Measurements from ENCODE around the gene SCN5A.
A peak's percentile ranks its signal among the peaks of the same experiment; 100 is the strongest.

SCN5A gene

GRCh38 chr3:38636881-38637280 is 12.6 kb downstream of the SCN5A start:
- H3K4me1 ChIP-seq (ENCODE audit: control insufficient read depth, insufficient read depth, low read length) = peaks cover 15% of the 10 kb centered on the region
- no peak overlapping the region for H3K9ac ChIP-seq (ENCODE audit: low read depth, low read length)
- no peaks in the 10 kb centered on the region for H3K27me3 ChIP-seq (ENCODE audit: control insufficient read depth, insufficient read depth, low read length)

GRCh38 chr3:38636464-38636863 is 13.0 kb downstream of the SCN5A start:
- no peak overlapping the region for H3K4me3 ChIP-seq (ENCODE audit: low read length)
- peaks cover 15% of the 10 kb centered on the region for H3K4me1 ChIP-seq (ENCODE audit: control insufficient read depth, insufficient read depth, low read length)
- H3K9me3 ChIP-seq (replicated peaks; ENCODE audit: low read length) = no peaks in the 10 kb centered on the region
- H3K4me2 ChIP-seq (ENCODE audit: low read length) = no peak overlapping the region
- H3K36me3 ChIP-seq (ENCODE audit: insufficient read depth, low read length) = no peaks in the 10 kb centered on the region
- no peak overlapping the region for H3K9ac ChIP-seq (ENCODE audit: low read depth, low read length)
- no peaks in the 10 kb centered on the region for H3K27me3 ChIP-seq (ENCODE audit: control insufficient read depth, insufficient read depth, low read length)

More at GRCh38 chr3:38636881-38637280, 12.6 kb downstream of the SCN5A start:
- H3K9me3 ChIP-seq (replicated peaks; ENCODE audit: low read length) = no peaks in the 10 kb centered on the region
- H3K4me2 ChIP-seq (ENCODE audit: low read length) = no peak overlapping the region
- no peaks in the 10 kb centered on the region for H3K36me3 ChIP-seq (ENCODE audit: insufficient read depth, low read length)
- no peak overlapping the region for H3K4me3 ChIP-seq (ENCODE audit: low read length)

- peaks cover 15% of the 10 kb centered on the region for H3K4me1 ChIP-seq (ENCODE audit: control insufficient read depth, insufficient read depth, low read length)
- H3K9me3 ChIP-seq (replicated peaks; ENCODE audit: low read length) = no peaks in the 10 kb centered on the region
- peak overlapping the region; percentile 16 for H3K9ac ChIP-seq (ENCODE audit: low read depth, low read length)
- H3K27me3 ChIP-seq (ENCODE audit: control insufficient read depth, insufficient read depth, low read length) = no peaks in the 10 kb centered on the region
- H3K36me3 ChIP-seq (ENCODE audit: insufficient read depth, low read length) = no peaks in the 10 kb centered on the region
- H3K4me2 ChIP-seq (ENCODE audit: low read length) = peak overlapping the region; percentile 25
- H3K4me3 ChIP-seq (ENCODE audit: low read length) = no peak overlapping the region
Measured at GRCh38 chr3:38634111-38634510, 15.4 kb downstream of the SCN5A start.

GRCh38 chr3:38632989-38633388 is 16.5 kb downstream of the SCN5A start:
- Histone ChIP-seq H3K9me3 (replicated peaks; ENCODE audit: low read length) (no peaks in the 10 kb centered on the region), H3K4me3 (ENCODE audit: low read length) (no peak overlapping the region), H3K4me2 (ENCODE audit: low read length) (no peak overlapping the region), H3K27me3 (ENCODE audit: control insufficient read depth, insufficient read depth, low read length) (no peaks in the 10 kb centered on the region), H3K36me3 (ENCODE audit: insufficient read depth, low read length) (no peaks in the 10 kb centered on the region), H3K4me1 (ENCODE audit: control insufficient read depth, insufficient read depth, low read length) (peaks cover 15% of the 10 kb centered on the region), H3K9ac (ENCODE audit: low read depth, low read length) (no peak overlapping the region)

GRCh38 chr3:38630606-38631005 is 18.9 kb downstream of the SCN5A start:
- no peak overlapping the region for H3K4me2 ChIP-seq (ENCODE audit: low read length)
- H3K27me3 ChIP-seq (ENCODE audit: control insufficient read depth, insufficient read depth, low read length) = no peaks in the 10 kb centered on the region
- no peak overlapping the region for H3K4me3 ChIP-seq (ENCODE audit: low read length)
- no peak overlapping the region for H3K9ac ChIP-seq (ENCODE audit: low read depth, low read length)
- no peaks in the 10 kb centered on the region for H3K36me3 ChIP-seq (ENCODE audit: insufficient read depth, low read length)
- peaks cover 15% of the 10 kb centered on the region for H3K4me1 ChIP-seq (ENCODE audit: control insufficient read depth, insufficient read depth, low read length)
- no peaks in the 10 kb centered on the region for H3K9me3 ChIP-seq (replicated peaks; ENCODE audit: low read length)

GRCh38 chr3:38630070-38630469 is 19.4 kb downstream of the SCN5A start:
- Histone ChIP-seq H3K9ac (ENCODE audit: low read depth, low read length) (no peak overlapping the region), H3K9me3 (replicated peaks; ENCODE audit: low read length) (no peaks in the 10 kb centered on the region), H3K36me3 (ENCODE audit: insufficient read depth, low read length) (no peaks in the 10 kb centered on the region), H3K4me2 (ENCODE audit: low read length) (no peak overlapping the region), H3K4me1 (ENCODE audit: control insufficient read depth, insufficient read depth, low read length) (peaks cover 15% of the 10 kb centered on the region), H3K4me3 (ENCODE audit: low read length) (no peak overlapping the region), H3K27me3 (ENCODE audit: control insufficient read depth, insufficient read depth, low read length) (no peaks in the 10 kb centered on the region)

- H3K4me3 ChIP-seq (ENCODE audit: low read length) = no peak overlapping the region
- H3K9ac ChIP-seq (ENCODE audit: low read depth, low read length) = no peak overlapping the region
- no peak overlapping the region for H3K4me2 ChIP-seq (ENCODE audit: low read length)
- H3K4me1 ChIP-seq (ENCODE audit: control insufficient read depth, insufficient read depth, low read length) = peaks cover 8% of the 10 kb centered on the region
- no peaks in the 10 kb centered on the region for H3K27me3 ChIP-seq (ENCODE audit: control insufficient read depth, insufficient read depth, low read length)
- no peaks in the 10 kb centered on the region for H3K36me3 ChIP-seq (ENCODE audit: insufficient read depth, low read length)
- H3K9me3 ChIP-seq (replicated peaks; ENCODE audit: low read length) = no peaks in the 10 kb centered on the region
Measured at GRCh38 chr3:38628835-38629234, 20.7 kb downstream of the SCN5A start.

GRCh38 chr3:38627956-38628355 is 21.5 kb downstream of the SCN5A start:
- Histone ChIP-seq H3K4me1 (ENCODE audit: control insufficient read depth, insufficient read depth, low read length) (no peaks in the 10 kb centered on the region), H3K4me2 (ENCODE audit: low read length) (no peak overlapping the region), H3K9me3 (replicated peaks; ENCODE audit: low read length) (no peaks in the 10 kb centered on the region), H3K27me3 (ENCODE audit: control insufficient read depth, insufficient read depth, low read length) (no peaks in the 10 kb centered on the region), H3K9ac (ENCODE audit: low read depth, low read length) (no peak overlapping the region), H3K36me3 (ENCODE audit: insufficient read depth, low read length) (no peaks in the 10 kb centered on the region), H3K4me3 (ENCODE audit: low read length) (no peak overlapping the region)

- no peaks in the 10 kb centered on the region for H3K9me3 ChIP-seq (replicated peaks; ENCODE audit: low read length)
- no peaks in the 10 kb centered on the region for H3K27me3 ChIP-seq (ENCODE audit: control insufficient read depth, insufficient read depth, low read length)
Measured at GRCh38 chr3:38626171-38626570, 23.3 kb downstream of the SCN5A start.

GRCh38 chr3:38623539-38623938 is 25.9 kb downstream of the SCN5A start:
- no peaks in the 10 kb centered on the region for H3K36me3 ChIP-seq (ENCODE audit: insufficient read depth, low read length)
- no peaks in the 10 kb centered on the region for H3K27me3 ChIP-seq (ENCODE audit: control insufficient read depth, insufficient read depth, low read length)
- no peak overlapping the region for H3K4me3 ChIP-seq (ENCODE audit: low read length)
- H3K9ac ChIP-seq (ENCODE audit: low read depth, low read length) = no peak overlapping the region
- H3K4me1 ChIP-seq (ENCODE audit: control insufficient read depth, insufficient read depth, low read length) = no peaks in the 10 kb centered on the region
- H3K4me2 ChIP-seq (ENCODE audit: low read length) = no peak overlapping the region
- H3K9me3 ChIP-seq (replicated peaks; ENCODE audit: low read length) = no peaks in the 10 kb centered on the region

More at GRCh38 chr3:38626171-38626570, 23.3 kb downstream of the SCN5A start:
- Histone ChIP-seq H3K9ac (ENCODE audit: low read depth, low read length) (no peak overlapping the region), H3K4me3 (ENCODE audit: low read length) (no peak overlapping the region), H3K36me3 (ENCODE audit: insufficient read depth, low read length) (no peaks in the 10 kb centered on the region), H3K4me2 (ENCODE audit: low read length) (no peak overlapping the region), H3K4me1 (ENCODE audit: control insufficient read depth, insufficient read depth, low read length) (no peaks in the 10 kb centered on the region)

GRCh38 chr3:38622336-38622735 is 27.2 kb downstream of the SCN5A start:
- no peaks in the 10 kb centered on the region for H3K36me3 ChIP-seq (ENCODE audit: insufficient read depth, low read length)
- no peak overlapping the region for H3K9ac ChIP-seq (ENCODE audit: low read depth, low read length)
- no peaks in the 10 kb centered on the region for H3K9me3 ChIP-seq (replicated peaks; ENCODE audit: low read length)
- no peaks in the 10 kb centered on the region for H3K27me3 ChIP-seq (ENCODE audit: control insufficient read depth, insufficient read depth, low read length)
- no peak overlapping the region for H3K4me2 ChIP-seq (ENCODE audit: low read length)
- H3K4me1 ChIP-seq (ENCODE audit: control insufficient read depth, insufficient read depth, low read length) = no peaks in the 10 kb centered on the region
- H3K4me3 ChIP-seq (ENCODE audit: low read length) = no peak overlapping the region

GRCh38 chr3:38620236-38620635 is 29.3 kb downstream of the SCN5A start:
- no peak overlapping the region for H3K9ac ChIP-seq (ENCODE audit: low read depth, low read length)
- H3K36me3 ChIP-seq (ENCODE audit: insufficient read depth, low read length) = no peaks in the 10 kb centered on the region
- no peaks in the 10 kb centered on the region for H3K4me1 ChIP-seq (ENCODE audit: control insufficient read depth, insufficient read depth, low read length)
- H3K27me3 ChIP-seq (ENCODE audit: control insufficient read depth, insufficient read depth, low read length) = no peaks in the 10 kb centered on the region
- H3K9me3 ChIP-seq (replicated peaks; ENCODE audit: low read length) = no peaks in the 10 kb centered on the region
- H3K4me2 ChIP-seq (ENCODE audit: low read length) = no peak overlapping the region
- H3K4me3 ChIP-seq (ENCODE audit: low read length) = no peak overlapping the region

All from skeletal muscle satellite cell (primary cell).